Neural cell (in vitro differentiated cells): ENCODE results near the gene PTPRT. TPM values are rescaled to one million over a fixed set of nuclear protein-coding genes. Genes with fewer than 3 reads are reported as not detected.

Source experiments
- H2AFZ ChIP-seq: fragments of 200-600, 300-800 bp; sonication (generic), shearing (Covaris generic); 2 replicates; pipeline ENCODE4 v1.6.0; 2014; ENCODE audit warnings: low read depth, mild to moderate bottlenecking, antibody characterized with exemption, low read length, moderate library complexity
- H3F3A ChIP-seq: fragments of 200-600 bp; shearing (Covaris generic); 2 replicates; pipeline ENCODE4 v1.6.1; 2016; ENCODE audit warnings: mild to moderate bottlenecking, moderate library complexity, mixed read lengths, antibody characterized with exemption, low read length; ENCODE audit not compliant: insufficient read depth, poor library complexity, severe bottlenecking
- H3K27ac ChIP-seq: fragments of 200-600, 300-800 bp; sonication (generic), shearing (Covaris generic); 2 replicates; pipeline ENCODE4 v1.5.1; 2014; ENCODE audit warnings: mild to moderate bottlenecking, low read length, moderate library complexity
- H3K27me3 ChIP-seq: fragments of 300-800, 200-600 bp; sonication (generic), shearing (Covaris generic); 2 replicates; pipeline ENCODE4 v1.6.0; 2014; ENCODE audit warnings: mild to moderate bottlenecking, low read depth, low read length, moderate library complexity; ENCODE audit not compliant: insufficient read depth
- H3K36me3 ChIP-seq: fragments of 300-800, 200-600 bp; sonication (generic), shearing (Covaris generic); 2 replicates; pipeline ENCODE4 v1.5.1; 2014; ENCODE audit warnings: mild to moderate bottlenecking, antibody characterized with exemption, low read length, moderate library complexity; ENCODE audit not compliant: insufficient read depth
- H3K4me2 ChIP-seq: fragments of 300-800, 200-600 bp; sonication (generic), shearing (Covaris generic); 2 replicates; pipeline ENCODE4 v1.6.0; 2014; ENCODE audit warnings: mild to moderate bottlenecking, low read length
- H3K4me3 ChIP-seq: fragments of 300-800, 200-600 bp; sonication (generic), shearing (Covaris generic); 2 replicates; pipeline ENCODE4 v1.5.1; 2014; ENCODE audit warnings: mild to moderate bottlenecking, low read length, moderate library complexity
- H3K79me2 ChIP-seq: fragments of 200-600 bp; shearing (Covaris generic); replicated peaks from 2 replicates; pipeline ENCODE4 v1.6.0; 2014; ENCODE audit warnings: mild to moderate bottlenecking, low read length, moderate library complexity; ENCODE audit not compliant: insufficient read depth
- H3K9ac ChIP-seq: fragments of 300-800, 200-600 bp; sonication (generic), shearing (Covaris generic); 2 replicates; pipeline ENCODE4 v1.6.1; 2016; ENCODE audit warnings: mild to moderate bottlenecking, low read length, mixed read lengths
- H3K9me2 ChIP-seq: fragments of 200-600 bp; shearing (Covaris generic); 2 replicates; pipeline ENCODE4 v1.6.1; 2016; ENCODE audit warnings: mild to moderate bottlenecking, low read length, mixed read lengths; ENCODE audit not compliant: insufficient read depth
- H3K9me3 ChIP-seq: fragments of 200-600, 300-800 bp; sonication (generic), shearing (Covaris generic); 2 replicates; pipeline ENCODE4 v1.6.1; 2016; ENCODE audit warnings: mild to moderate bottlenecking, mixed run types, low read length, moderate library complexity, mixed read lengths
- H4K20me1 ChIP-seq: fragments of 200-600 bp; shearing (Covaris generic); 2 replicates; pipeline ENCODE4 v1.6.1; 2016; ENCODE audit warnings: mild to moderate bottlenecking, mixed run types; ENCODE audit not compliant: insufficient read depth
- EP300 ChIP-seq: fragments of 450-650 bp; conservative IDR thresholded peaks from 2 replicates; pipeline ENCODE4 v1.6.1; 2014; ENCODE audit warnings: antibody characterized with exemption, mild to moderate bottlenecking, moderate library complexity; ENCODE audit not compliant: poor library complexity, severe bottlenecking
- EZH2 ChIP-seq: fragments of 200-600, 300-800 bp; shearing (Covaris generic), sonication (generic); IDR thresholded peaks from 2 replicates; pipeline ENCODE4 v1.6.1; 2014; ENCODE audit warnings: antibody characterized with exemption, low read length, borderline replicate concordance, mild to moderate bottlenecking; ENCODE audit not compliant: insufficient read depth, poor library complexity, severe bottlenecking
- MXI1 ChIP-seq: fragments of 450-650 bp; conservative IDR thresholded peaks from 2 replicates; pipeline ENCODE4 v1.6.1; 2014; ENCODE audit warnings: antibody characterized with exemption, mild to moderate bottlenecking; ENCODE audit not compliant: poor library complexity, severe bottlenecking
- POLR2AphosphoS5 ChIP-seq: IDR thresholded peaks from 2 replicates; pipeline ENCODE4 v1.6.1; 2012
- RAD21 ChIP-seq: fragments of 450-650 bp; conservative IDR thresholded peaks from 2 replicates; pipeline ENCODE4 v1.6.1; 2014; ENCODE audit warnings: antibody characterized with exemption, mild to moderate bottlenecking, moderate library complexity
- SMC3 ChIP-seq: fragments of 450-650 bp; conservative IDR thresholded peaks from 2 replicates; pipeline ENCODE4 v1.6.1; 2014; ENCODE audit warnings: antibody characterized with exemption, mild to moderate bottlenecking, moderate library complexity; ENCODE audit not compliant: poor library complexity
- TAF1 ChIP-seq: IDR thresholded peaks from 2 replicates; pipeline ENCODE4 v1.6.1; 2012; ENCODE audit warnings: low read depth
- polyA plus RNA-seq: library from polyadenylated mRNA; depleted of rRNA; stranded (reverse); fragments of >200 nt; gene quantifications from 2 replicates; pipeline ENCODE4 v1.2.3, GENCODE V29; 2014
- TF ChIP-seq, protein P1 (sequence below): fragments of 450-650 bp; IDR thresholded peaks from 2 replicates; pipeline ENCODE4 v1.5.1; 2014; ENCODE audit warnings: antibody characterized with exemption, mild to moderate bottlenecking, moderate library complexity; ENCODE audit not compliant: poor library complexity, severe bottlenecking
- TF ChIP-seq, protein P2 (sequence below): IDR thresholded peaks from 2 replicates; pipeline ENCODE4 v1.6.1; 2012; ENCODE audit warnings: borderline replicate concordance

The PTPRT gene
- polyA plus RNA-seq, 1 donor from 2014 or later, result 9.2 TPM

DNA sequence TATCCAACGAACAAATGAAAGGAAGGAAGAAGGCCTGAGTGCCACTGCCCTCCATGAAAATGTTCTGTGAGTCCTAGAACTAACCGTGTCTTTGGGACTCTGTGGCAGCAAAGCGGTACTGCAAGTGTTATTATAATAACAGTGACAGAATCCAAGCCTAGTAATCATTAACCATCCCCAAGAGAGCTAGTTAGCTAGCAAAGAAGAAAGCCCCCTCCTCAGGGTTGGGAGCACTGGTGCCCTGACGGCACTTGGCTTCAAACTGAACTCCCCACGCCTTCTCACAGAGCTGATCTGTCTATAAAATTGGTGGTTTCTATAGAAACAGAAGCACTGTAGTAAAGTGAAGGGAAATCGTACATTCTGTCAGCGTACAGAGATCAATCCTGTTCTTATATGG, 239.8 kb downstream of the PTPRT start:
- Histone ChIP-seq H3K27ac (peak overlapping the region; percentile 86), H4K20me1 (no peaks in the 10 kb centered on the region), H3K4me2 (peak overlapping the region; percentile 64), H3K27me3 (no peaks in the 10 kb centered on the region), H3F3A (no peaks in the 10 kb centered on the region), H2AFZ (no peak overlapping the region), H3K4me3 (peak overlapping the region; percentile 46), H3K79me2 (no peaks in the 10 kb centered on the region), H3K36me3 (no peaks in the 10 kb centered on the region), H3K9me3 (no peaks in the 10 kb centered on the region), H3K9ac (peak overlapping the region; percentile 53), H3K9me2 (no peaks in the 10 kb centered on the region)
- TF ChIP-seq, protein P1, sequence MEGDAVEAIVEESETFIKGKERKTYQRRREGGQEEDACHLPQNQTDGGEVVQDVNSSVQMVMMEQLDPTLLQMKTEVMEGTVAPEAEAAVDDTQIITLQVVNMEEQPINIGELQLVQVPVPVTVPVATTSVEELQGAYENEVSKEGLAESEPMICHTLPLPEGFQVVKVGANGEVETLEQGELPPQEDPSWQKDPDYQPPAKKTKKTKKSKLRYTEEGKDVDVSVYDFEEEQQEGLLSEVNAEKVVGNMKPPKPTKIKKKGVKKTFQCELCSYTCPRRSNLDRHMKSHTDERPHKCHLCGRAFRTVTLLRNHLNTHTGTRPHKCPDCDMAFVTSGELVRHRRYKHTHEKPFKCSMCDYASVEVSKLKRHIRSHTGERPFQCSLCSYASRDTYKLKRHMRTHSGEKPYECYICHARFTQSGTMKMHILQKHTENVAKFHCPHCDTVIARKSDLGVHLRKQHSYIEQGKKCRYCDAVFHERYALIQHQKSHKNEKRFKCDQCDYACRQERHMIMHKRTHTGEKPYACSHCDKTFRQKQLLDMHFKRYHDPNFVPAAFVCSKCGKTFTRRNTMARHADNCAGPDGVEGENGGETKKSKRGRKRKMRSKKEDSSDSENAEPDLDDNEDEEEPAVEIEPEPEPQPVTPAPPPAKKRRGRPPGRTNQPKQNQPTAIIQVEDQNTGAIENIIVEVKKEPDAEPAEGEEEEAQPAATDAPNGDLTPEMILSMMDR, result peak; percentile 69
- TF ChIP-seq EP300, result peak; percentile 71
- peak; percentile 57 for TF ChIP-seq RAD21
- no peak for TF ChIP-seq EZH2
- TF ChIP-seq POLR2AphosphoS5, result peak; percentile 41
- no peak for TF ChIP-seq MXI1
- peak; percentile 16 for TF ChIP-seq SMC3
- TF ChIP-seq TAF1, result no peak

DNA sequence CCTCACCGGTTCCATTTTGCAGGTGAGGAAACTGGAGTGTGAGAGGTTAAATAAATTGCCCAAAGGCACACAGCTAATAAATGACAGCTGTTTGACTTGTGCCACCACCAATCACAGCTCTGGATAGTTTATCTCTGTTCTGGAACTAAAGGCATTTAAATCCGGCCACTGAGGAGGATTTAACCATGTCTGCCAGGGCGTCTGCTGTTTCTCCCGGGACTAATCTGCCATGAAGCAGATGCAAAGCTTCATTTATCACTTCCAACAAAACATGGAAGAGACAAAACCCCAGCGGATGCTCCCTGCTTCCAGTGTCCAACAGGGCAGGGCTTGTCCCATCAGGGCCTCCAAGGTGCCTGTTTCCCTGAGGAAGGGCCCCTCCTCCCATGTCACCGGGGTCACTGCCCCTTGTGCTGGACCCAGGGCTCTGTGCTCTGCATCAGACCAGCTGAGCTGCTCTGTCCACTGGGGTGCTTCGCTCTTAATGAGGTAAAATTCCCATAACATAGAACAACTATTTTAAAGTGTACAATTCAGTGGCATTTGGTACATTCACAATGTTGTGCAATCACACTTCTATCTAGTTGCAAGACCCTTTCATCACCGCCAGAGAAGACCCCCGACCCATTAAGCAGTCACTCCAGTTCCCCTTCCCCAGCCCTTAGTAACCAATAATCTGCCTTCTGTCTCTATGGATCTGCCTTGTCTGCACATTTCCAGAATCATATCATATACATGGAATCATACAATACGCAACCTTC, 244.3 kb downstream of the PTPRT start:
- no peaks in the 10 kb centered on the region for H3K79me2 ChIP-seq
- no peak overlapping the region for H3K27ac ChIP-seq
- no peaks in the 10 kb centered on the region for H3K9me2 ChIP-seq
- H3K4me2 ChIP-seq, result no peak overlapping the region
- H3K27me3 ChIP-seq, result no peaks in the 10 kb centered on the region
- H3K4me3 ChIP-seq, result no peak overlapping the region
- H3F3A ChIP-seq, result no peaks in the 10 kb centered on the region
- H4K20me1 ChIP-seq, result no peaks in the 10 kb centered on the region
- no peak for TF ChIP-seq EZH2
- TF ChIP-seq MXI1, result no peak
- TF ChIP-seq, protein P2, sequence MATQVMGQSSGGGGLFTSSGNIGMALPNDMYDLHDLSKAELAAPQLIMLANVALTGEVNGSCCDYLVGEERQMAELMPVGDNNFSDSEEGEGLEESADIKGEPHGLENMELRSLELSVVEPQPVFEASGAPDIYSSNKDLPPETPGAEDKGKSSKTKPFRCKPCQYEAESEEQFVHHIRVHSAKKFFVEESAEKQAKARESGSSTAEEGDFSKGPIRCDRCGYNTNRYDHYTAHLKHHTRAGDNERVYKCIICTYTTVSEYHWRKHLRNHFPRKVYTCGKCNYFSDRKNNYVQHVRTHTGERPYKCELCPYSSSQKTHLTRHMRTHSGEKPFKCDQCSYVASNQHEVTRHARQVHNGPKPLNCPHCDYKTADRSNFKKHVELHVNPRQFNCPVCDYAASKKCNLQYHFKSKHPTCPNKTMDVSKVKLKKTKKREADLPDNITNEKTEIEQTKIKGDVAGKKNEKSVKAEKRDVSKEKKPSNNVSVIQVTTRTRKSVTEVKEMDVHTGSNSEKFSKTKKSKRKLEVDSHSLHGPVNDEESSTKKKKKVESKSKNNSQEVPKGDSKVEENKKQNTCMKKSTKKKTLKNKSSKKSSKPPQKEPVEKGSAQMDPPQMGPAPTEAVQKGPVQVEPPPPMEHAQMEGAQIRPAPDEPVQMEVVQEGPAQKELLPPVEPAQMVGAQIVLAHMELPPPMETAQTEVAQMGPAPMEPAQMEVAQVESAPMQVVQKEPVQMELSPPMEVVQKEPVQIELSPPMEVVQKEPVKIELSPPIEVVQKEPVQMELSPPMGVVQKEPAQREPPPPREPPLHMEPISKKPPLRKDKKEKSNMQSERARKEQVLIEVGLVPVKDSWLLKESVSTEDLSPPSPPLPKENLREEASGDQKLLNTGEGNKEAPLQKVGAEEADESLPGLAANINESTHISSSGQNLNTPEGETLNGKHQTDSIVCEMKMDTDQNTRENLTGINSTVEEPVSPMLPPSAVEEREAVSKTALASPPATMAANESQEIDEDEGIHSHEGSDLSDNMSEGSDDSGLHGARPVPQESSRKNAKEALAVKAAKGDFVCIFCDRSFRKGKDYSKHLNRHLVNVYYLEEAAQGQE, result no peak
- no peak for TF ChIP-seq SMC3
- TF ChIP-seq, protein P1, result no peak
- no peak for TF ChIP-seq RAD21
- no peak for TF ChIP-seq EP300
- no peak for TF ChIP-seq TAF1
- no peak for TF ChIP-seq POLR2AphosphoS5
- no peaks in the 10 kb centered on the region for H3K9me3 ChIP-seq
- H3K36me3 ChIP-seq, result no peaks in the 10 kb centered on the region
- H3K9ac ChIP-seq, result no peak overlapping the region
- no peak overlapping the region for H2AFZ ChIP-seq
